A549 (cell line): ENCODE data around the gene CD8B.
"Not testable (repeated sequence)": the region's sequence is repeated elsewhere in the genome, so short reads cannot be mapped to it uniquely, and the experiment has no call there.

Experiments
- CBX8 ChIP-seq: fragments of 200-600 bp; sonication (generic); IDR thresholded peaks from 2 replicates; pipeline ENCODE4 v1.6.1; 2016
- CHD2 ChIP-seq: fragments of 150-350 bp; IDR thresholded peaks from 2 replicates; pipeline ENCODE4 v1.6.1; 2014; ENCODE audit warnings: low read length; ENCODE audit not compliant: partially characterized antibody
- EP300 ChIP-seq, 2 experiments: fragments of >200 bp; sonication (Bioruptor Twin); formaldehyde crosslinking; IDR thresholded peaks; 2 replicates in 1 of 2; 3 replicates in 1 of 2; pipeline ENCODE4 v1.6.1; 2016 to 2017
- KDM1A ChIP-seq: fragments of 200-600 bp; sonication (generic); IDR thresholded peaks from 2 replicates; pipeline ENCODE4 v1.6.1; 2016; ENCODE audit warnings: low read depth, mild to moderate bottlenecking
- MYC ChIP-seq: IDR thresholded peaks from 2 replicates; pipeline ENCODE4 v1.6.1; 2012; ENCODE audit warnings: mild to moderate bottlenecking, inconsistent platforms, low read length, improper control_type of control experiment, borderline replicate concordance
- NR3C1 ChIP-seq: fragments of >200 bp; sonication (Bioruptor Twin); formaldehyde crosslinking; IDR thresholded peaks from 3 replicates; pipeline ENCODE4 v1.6.1; 2017
- POLR2A ChIP-seq: IDR thresholded peaks from 2 replicates; pipeline ENCODE4 v1.6.1; 2012; ENCODE audit warnings: mild to moderate bottlenecking, low read length
- TF ChIP-seq, protein P1 (sequence below): fragments of >200 bp; sonication (Bioruptor Twin); formaldehyde crosslinking; IDR thresholded peaks from 3 replicates; pipeline ENCODE4 v1.5.1; 2016
- TF ChIP-seq, protein P2 (sequence below): IDR thresholded peaks from 2 replicates; pipeline ENCODE4 v1.6.1; 2012

DNA sequence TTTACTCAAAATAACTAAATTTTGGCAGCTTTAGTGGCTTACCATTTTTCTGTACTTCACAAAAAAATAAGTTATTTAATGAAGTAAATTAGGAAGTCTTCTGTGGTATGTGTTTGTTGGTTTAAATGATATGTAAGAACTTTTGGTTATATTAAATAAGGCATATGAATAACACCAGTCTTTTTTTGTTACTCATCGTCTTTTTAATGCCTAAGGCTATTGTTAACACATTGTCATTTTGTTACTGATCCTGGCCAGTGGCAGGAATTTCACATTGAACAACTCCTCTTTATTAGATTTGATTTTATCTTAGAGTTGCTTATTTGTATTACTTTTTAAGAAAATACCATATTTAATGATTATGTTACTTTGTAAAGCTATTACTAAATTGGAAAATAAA, 17.3 kb upstream of the CD8B start:
- not testable (repeated sequence) for TF ChIP-seq EP300 (IDR thresholded peaks at IDR 0.05); NR3C1; POLR2A; CBX8; MYC; KDM1A; CHD2
- TF ChIP-seq, protein P1, sequence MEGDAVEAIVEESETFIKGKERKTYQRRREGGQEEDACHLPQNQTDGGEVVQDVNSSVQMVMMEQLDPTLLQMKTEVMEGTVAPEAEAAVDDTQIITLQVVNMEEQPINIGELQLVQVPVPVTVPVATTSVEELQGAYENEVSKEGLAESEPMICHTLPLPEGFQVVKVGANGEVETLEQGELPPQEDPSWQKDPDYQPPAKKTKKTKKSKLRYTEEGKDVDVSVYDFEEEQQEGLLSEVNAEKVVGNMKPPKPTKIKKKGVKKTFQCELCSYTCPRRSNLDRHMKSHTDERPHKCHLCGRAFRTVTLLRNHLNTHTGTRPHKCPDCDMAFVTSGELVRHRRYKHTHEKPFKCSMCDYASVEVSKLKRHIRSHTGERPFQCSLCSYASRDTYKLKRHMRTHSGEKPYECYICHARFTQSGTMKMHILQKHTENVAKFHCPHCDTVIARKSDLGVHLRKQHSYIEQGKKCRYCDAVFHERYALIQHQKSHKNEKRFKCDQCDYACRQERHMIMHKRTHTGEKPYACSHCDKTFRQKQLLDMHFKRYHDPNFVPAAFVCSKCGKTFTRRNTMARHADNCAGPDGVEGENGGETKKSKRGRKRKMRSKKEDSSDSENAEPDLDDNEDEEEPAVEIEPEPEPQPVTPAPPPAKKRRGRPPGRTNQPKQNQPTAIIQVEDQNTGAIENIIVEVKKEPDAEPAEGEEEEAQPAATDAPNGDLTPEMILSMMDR, result not testable (repeated sequence)
- TF ChIP-seq, protein P2, sequence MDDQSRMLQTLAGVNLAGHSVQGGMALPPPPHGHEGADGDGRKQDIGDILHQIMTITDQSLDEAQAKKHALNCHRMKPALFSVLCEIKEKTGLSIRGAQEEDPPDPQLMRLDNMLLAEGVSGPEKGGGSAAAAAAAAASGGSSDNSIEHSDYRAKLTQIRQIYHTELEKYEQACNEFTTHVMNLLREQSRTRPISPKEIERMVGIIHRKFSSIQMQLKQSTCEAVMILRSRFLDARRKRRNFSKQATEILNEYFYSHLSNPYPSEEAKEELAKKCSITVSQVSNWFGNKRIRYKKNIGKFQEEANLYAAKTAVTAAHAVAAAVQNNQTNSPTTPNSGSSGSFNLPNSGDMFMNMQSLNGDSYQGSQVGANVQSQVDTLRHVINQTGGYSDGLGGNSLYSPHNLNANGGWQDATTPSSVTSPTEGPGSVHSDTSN, result not testable (repeated sequence)
